NCI-H1092 treated with DMSO at 0.1 percent for 48 hours (cell line): ENCODE results near the gene FOXI2.
A peak's percentile ranks its signal among the peaks of the same experiment; 100 is the strongest.

Experiments
- DNase-seq: peaks from one replicate; lab custom pipeline; 2025; lab: John Stamatoyannopoulos, UW

FOXI2 gene

DNA sequence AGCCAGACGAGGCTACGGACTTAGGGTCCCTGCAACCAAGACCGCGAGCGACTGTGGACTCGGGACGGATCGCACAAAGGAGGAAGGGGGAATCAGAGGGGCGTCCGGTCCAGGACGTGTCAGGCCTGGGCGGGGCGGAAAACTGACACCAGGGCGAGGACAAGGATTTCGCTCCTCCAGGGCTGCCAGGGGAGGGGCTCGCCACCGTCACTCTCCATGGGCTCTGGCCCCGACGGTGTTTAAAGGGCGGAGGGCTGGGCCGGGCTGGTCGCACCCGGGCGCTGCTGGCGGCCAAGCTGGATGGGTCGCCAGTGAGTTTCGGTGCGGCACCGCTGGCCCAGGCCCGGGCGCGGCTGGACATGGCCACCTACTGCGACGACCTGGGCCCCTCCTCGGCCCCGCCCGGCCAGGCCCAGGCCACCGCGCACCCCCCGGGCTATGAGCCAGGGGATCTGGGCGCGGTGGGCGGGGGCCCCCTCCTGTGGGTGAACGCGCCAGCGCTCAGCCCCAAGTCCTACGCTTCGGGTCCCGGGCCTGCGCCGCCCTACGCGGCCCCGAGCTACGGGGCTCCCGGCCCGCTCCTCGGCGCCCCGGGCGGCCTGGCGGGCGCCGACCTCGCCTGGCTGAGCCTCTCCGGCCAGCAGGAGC, at the start of gene FOXI2:
TSS of gene FOXI2 (plus strand) at position 271 of the 648 bp plus-strand sequence. CDS start at position 360, 89 bp downstream.
- DNase-seq, result no peak

DNA sequence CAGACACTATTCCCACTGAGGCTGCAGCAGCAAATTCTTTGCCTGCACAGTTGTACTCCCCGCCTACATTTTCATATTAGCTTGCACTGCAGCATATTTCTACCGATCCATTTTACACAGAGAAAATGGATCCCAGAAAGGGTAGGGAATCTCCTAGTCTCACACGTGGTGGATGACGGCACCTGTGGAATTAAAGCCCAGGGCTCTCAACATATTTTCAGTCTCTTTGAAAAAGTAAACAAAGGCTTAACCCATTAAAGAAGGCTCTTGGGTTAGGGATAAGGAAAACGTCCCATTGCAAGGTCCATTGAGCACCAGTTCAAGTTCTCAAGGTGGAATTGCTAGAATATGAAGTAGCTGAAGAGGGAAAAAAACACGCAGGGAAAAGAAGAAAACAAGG, 49.4 kb upstream of the FOXI2 start:
- DNase-seq, result no peak

DNA sequence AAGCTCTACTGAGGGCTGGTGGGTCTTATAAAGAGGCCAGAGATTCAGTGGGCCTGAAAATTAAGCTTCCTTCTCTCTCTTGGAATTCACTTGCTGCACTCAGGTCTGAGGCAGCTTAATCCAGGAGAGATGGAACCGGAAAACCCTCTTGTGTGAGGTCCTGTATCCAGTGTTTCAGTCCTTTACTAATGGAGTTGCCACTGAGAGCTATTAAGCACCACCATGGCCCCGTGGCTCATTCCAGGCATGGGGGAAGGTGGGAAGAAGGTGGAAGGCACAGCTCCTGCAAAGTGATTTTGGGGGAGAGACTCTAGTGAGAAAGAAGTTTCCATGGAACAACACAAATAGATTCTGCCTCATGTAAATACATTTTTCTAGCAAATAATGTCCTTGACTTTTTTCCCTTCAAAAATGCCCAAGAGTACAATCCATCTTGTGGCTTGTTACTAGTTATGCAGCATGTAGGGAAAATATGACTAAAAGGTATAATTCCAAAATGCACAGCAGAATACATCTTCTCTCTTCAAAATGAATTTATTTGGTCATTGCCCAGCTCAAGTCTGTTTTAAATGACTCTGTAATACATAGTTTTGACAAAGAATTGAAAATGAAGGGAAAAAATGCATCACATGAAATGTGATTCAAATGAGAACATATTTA, 46.7 kb upstream of the FOXI2 start:
- DNase-seq, result no peak

DNA sequence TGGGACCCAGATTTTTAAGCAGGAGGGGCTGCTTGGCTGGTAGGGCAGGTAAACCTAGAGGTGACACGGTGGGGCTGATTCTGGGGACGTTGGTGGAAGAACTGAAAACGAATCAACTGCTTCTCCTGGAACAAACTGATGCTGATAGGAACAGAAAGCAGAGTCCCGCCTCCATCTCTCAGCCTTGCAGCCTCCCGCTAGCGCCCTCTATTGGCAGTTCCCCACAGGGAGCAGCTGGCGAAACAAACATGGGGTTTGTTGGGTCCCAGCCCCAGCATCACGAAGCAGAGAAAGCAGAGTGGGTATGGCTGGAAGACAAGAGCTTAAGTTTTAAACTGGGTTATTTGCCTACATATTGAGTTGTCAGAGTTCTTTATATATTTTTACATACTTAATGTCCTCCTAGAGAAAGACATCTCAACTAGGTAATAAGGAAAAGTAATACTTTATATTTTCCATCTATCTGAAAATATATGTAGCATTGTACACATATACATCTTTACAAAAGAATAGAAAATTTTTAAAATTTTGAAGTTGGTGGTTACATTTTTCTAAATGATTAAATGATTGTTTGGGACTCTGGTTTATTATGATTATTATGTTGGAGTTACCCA, 42.3 kb upstream of the FOXI2 start:
- peak; percentile 13 for DNase-seq

DNA sequence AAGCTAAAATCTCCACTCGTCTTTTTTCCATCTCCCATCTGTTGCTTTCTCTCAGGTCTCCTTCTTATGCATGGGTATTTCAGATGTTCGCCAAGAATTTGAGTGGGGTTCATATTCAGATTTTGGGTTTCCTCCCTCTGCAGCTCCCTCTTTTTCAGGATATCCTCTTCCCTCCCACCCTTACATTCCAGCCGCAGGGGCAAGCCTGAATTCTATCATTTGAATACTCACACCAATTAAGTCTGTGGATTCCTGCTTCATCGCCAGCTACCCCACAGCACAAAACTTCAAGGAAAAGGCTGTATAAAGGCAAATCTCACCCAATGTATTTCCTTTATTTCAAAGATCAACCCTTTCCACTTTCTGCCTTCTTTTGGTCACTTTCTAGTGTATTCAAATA, 41.6 kb upstream of the FOXI2 start:
- DNase-seq, result no peak

DNA sequence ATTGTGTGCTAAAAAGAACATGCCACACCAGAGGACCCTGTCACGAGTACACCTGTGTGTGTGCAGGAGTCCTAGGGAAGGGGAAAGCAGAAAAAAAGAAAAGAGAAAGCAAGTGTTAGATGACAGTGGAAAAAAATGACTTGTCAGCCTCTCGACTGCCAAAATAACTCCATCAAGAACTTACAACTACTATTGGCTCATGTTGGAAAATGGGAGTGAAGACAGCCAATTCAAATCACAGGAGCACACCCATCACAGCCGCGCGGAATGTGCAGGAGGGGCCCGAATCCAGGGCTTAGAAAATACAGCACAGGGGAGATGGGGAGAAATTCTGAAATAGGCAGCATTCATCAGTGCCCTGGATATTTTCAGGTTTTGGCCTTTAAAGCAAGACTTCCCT, 38.1 kb upstream of the FOXI2 start:
- DNase-seq, result no peak

DNA sequence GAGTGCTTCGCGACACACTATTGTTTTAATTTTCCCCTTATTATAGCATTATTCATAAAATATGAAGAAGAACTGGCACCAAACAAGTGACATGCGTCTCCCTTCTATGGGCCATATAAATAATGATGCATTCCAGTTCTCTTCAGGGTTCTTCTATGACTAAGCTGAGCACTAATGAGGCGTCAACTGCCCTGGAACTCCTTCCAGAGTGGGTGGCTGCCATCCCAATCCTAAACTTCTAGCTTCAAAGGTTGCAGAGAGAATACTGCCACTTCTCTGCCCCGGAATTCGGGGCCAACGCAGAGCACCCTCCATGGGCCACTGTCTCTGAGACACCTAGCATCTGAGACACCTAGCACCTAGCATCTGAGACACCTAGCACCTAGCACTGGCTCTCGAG, 37.7 kb upstream of the FOXI2 start:
- DNase-seq, result no peak

DNA sequence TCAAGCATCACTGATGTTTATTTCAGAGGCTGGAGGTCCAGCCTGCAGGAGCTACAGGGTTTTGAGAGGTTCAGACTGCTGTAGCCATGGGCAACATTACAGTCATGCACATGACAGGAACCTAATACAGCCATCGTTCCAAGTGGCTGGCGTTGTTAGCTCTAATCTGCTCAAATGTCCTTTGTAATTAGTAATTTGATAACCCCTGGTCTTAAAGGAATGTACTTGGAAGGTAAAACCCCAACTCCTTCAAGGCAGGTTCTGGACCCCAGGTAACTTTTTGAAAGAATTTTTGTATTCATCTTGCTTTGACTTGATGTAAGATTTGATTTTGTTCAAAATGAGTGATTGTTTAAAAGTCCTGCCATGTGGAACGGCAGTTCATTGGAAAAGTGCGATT, 34.7 kb upstream of the FOXI2 start:
- DNase-seq, result peak; percentile 6

DNA sequence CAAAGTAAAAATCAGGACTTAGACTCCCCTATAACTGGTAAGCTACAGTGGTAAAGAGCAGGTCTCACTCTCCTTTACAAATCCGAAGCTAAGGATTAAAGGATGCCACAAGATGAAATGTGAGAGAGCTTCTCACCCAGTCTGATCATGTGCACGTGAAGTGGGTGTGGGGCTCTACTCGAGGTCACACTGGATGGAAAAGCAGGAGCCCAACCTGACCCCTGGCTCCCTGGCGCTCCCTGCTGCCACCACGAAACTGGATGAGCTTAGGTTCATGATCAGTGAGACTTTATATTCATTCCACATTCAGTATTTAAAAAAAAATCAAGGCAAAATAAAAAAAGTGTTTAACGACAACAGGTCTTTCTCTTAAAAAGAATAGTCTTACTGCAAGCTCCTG, 21.7 kb upstream of the FOXI2 start:
- no peak for DNase-seq

DNA sequence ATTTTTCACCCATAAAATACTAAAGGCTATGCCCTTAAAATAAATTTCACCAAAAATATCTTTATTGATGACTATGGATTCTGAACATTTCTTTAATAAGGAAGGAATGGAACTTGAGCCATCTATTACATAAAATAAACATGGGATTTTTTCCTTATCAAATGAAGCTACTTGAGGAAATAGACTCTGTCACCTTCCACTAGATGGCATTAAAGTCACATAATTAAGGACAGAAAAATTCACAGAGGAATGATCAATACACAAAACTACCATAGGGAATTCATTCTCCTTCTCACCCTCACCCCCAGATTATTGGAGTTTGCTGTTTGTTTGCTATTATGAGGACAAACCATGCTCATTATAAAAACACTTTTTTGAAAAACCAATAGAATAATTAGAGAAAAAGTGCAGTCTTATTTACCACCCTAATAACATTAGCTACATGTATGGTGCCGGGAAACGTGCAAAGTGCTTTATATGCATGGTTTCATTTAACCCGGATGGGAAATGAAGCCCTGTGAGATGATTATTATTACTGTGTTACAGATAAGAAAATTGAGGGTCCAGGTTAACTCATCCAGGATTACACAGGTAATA, 21.1 kb upstream of the FOXI2 start:
- peak; percentile 27 for DNase-seq

DNA sequence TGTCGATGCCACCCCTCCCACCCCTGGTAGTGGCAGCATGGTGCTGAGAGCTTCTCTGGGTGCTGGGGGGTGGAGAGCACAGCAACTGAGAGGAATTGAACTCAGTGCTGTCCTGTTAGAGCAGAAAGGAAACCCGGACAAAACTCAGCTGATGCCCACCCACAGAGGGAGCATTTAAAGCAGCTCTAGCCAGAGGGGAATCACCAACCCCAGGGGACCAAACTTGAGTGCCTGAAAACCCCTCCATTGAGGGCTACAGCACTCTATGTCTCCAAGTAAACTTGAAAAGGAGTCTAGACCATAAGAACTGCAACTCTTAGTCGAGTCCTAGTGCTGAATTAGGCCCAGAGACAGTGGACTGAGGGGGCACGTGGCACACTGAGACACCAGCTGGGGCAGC, 16.8 kb upstream of the FOXI2 start:
- no peak for DNase-seq

DNA sequence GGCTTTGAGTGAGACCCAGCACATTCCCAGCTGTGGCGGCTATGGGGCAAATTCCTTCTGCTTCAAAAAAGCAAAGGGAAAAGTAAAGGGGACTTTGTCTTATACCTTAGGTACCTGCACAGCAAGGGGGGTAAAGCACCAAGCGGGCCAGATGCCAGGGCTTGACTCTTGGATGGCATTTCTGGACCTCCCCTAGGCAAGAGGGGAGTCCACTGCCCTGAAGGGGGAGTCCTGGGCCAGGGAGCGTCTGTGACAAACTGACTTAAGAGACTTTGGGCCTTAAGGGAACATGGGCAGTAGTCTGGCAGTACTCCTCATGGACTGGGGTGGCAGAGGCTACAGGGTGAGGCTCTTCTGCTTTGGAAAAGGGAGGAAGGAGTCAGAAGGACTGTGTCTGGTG, 16.1 kb upstream of the FOXI2 start:
- no peak for DNase-seq

DNA sequence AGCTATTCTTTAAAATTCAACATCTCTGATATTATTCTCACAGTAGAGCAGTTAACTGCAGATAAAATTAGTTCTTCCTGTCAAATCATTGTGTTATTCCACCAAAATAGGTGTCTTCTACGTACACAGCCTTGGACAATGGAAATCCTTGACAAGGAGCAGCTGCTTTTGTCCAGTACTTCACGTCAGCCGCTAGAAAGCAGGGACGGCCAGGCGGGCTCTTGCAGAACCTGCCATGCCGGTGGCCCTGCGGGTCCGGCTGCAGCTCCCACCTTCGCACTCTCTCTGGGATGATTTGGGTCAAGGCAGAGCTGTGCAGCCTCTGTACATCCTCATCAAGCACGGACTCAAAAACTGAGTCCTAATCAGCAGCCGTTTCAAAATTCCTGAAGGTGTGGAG, 2.2 kb upstream of the FOXI2 start:
- no peak for DNase-seq

DNA sequence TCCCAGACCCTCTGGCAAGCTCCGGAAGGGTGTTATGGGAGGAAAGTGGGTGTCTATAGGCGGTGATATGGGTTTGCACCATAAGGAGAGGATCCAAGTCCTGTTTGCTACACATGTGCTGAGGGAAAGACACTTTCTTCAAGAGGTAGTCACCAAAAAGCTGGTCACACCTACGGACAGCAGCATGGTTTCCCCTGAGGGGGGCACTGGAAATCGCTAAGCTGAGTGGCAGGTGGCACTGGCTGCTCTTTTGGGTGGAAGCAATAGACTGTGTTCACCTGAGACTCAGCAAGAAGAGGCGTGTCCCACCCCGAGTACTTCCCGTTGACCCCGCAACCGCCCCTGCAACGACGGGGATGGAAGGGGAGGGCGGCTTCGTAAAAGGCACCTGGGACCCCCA, 1.8 kb upstream of the FOXI2 start:
- no peak for DNase-seq

DNA sequence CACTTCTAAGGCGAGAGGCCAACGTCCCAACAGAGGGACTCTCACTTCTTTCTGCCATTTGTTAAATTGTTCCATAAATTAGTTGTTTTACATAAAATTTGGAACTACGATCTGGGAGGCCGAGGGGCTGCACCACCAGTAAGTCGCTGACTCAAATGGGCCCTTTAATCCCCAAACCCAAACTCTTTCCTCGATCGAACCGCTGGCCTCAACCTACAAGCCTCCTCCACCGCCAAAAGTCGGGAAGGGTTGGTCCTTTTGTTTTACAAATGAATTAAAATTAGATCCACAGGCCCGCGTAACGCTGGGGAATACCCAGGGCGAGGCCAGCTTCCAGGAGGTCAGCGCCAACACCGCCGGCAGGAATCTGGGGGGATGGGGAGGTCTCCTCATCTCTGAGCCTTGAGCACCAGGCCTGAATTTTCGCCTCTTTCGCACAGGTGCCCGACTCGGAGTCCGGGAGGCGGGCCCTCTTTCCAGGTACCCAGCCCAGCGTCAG, 1.2 kb upstream of the FOXI2 start:
- no peak for DNase-seq

DNA sequence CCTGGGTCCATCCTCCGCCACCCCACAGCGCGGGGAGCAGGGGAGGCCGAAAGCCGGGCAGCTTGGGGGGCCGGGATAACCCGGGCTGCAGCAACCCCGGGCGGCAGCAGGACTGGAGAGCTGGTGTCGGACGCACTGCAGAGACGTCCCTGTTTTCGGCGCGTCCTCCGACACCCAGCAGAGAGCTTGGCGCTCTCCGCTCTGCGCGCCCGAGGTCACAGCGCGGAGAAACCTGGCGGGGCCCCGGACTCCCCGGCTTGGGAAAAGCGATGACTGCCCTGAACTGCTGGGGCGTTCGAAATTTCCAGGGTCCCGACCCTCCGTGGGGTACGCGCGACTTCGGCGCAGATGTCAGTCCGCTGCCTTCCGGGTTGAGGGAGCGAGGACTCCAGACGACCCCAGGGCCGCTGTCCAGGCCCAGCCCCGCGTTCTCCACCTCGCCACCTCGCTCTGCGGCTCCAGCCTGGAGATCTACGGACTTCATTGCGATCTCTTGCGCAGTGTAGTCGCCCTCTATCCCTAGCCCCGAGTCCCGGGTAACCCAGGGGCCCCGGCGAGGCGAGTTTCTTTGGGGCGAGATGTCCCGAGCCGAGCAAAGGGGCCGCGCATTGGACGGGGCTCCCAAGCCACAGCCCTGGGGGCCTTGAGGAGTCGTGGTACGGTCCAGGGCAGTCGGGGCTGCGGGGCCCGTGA, 617 bp upstream of the FOXI2 start:
- no peak for DNase-seq

DNA sequence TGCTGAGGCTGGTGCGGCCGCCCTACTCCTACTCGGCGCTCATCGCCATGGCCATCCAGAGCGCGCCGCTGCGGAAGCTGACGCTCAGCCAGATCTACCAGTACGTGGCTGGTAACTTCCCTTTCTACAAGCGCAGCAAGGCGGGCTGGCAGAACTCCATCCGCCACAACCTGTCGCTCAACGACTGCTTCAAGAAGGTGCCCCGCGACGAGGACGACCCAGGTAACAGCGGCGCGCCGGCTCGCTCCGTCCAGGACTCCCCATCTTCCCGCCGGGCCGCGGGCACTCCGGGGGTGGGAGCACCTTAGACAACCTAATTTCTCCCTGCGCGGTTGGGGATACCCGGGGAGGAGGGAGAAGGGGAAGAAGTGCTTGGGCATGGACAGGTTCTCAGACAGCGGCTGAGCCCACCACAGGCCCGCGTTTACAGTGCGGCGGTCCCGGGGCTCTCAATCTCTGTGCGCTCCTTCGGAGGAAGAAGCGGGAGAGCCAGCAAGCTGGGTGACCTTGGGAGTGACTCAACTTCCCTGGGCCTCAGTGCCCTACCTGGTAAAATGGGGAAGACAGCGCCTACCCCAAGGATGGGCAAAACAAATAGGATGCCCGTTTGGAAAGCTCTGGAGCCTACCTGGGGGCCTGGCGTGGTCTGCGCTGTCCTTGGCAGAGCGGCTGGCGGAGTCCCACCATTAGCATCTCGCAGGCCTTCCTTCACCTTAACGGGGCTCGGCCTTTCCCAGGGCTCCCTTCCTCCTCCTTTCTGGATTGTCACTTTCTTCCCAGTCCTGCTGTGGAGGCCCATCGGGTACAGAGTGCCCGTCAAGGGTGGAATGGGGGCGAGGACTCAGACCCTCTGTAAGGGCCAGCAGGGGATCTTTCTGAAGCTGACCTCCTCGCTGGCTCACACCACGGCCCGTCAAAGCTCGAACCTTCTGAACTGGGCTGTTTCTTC, 852 bp downstream of the FOXI2 start:
- DNase-seq, result no peak

DNA sequence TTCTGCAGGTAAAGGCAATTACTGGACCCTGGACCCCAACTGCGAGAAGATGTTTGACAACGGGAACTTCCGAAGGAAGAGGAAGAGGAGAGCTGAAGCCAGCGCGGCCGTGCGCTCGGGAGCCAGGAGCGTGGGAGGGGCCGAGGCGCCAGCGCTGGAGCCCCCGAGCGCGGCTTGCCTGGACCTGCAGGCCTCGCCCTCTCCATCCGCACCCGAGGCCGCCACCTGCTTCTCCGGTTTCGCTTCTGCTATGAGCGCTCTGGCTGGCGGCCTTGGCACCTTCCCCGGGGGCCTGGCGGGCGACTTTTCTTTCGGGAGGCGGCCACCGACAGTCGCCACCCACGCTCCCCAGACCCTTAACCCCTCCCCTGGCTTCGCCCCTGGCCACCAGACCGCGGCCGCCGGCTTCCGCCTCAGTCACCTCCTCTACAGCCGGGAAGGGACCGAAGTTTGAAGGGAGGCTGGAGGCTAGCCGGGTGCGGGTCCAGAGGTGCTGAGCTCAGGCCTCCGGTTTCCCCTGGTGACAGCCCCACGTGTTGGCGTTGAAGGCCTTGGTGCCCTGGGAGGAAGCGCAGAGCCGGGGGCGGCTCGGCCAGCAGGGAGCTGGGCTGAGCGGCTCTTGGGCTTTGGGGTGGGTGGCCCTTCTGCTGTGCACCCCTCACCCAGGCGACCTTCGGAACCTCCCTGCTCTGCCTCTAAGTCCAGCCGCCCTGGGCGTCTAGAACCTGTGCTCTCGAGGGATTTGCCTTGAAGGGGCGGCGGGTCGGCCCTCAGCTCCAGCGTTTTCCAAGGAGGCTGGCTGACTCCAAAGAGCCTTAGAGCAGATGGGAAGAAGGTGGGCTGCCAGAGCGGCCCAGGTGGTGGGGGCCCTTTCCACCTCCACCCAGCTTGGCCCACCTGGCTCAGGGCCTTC, 1.8 kb downstream of the FOXI2 start:
- peak; percentile 3 for DNase-seq

DNA sequence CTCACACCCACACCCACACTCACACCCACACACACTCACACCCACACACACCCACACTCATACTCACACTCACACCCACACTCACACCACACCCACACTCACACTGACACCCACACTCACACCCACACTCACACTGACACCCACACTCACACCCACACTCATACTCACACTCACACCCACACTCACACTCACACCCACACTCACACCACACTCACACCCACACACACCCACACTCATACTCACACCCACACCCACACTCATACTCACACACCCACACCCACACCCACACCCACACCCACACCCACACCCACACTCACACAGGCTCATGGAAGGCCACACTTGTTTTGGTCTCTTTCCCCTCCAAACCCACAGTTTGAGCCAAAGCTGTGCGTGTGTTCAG, 2.9 kb downstream of the FOXI2 start:
- DNase-seq, result no peak

DNA sequence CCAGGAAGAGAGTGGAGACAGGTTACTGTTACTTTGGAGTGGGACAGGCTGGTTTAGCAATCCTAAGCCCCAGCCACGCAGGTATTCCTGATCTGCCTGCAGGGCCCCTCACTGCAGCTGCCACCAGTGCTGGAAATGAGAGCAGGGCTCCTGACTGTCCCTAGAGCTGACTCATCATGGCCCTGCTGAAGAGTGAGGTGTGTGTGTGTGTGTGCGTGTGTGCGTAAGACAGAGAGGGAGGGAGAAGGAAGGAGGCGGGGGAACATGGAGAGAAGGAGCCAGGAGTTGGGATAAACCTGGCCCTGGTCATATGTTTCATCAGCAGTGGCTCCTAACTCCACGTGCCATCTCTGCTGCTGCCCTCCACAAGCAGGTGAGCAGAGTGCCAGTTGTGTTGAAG, 3.6 kb downstream of the FOXI2 start:
- no peak for DNase-seq
